ENCODE measurements around the gene SLC24A3.

Gene SLC24A3

DNA sequence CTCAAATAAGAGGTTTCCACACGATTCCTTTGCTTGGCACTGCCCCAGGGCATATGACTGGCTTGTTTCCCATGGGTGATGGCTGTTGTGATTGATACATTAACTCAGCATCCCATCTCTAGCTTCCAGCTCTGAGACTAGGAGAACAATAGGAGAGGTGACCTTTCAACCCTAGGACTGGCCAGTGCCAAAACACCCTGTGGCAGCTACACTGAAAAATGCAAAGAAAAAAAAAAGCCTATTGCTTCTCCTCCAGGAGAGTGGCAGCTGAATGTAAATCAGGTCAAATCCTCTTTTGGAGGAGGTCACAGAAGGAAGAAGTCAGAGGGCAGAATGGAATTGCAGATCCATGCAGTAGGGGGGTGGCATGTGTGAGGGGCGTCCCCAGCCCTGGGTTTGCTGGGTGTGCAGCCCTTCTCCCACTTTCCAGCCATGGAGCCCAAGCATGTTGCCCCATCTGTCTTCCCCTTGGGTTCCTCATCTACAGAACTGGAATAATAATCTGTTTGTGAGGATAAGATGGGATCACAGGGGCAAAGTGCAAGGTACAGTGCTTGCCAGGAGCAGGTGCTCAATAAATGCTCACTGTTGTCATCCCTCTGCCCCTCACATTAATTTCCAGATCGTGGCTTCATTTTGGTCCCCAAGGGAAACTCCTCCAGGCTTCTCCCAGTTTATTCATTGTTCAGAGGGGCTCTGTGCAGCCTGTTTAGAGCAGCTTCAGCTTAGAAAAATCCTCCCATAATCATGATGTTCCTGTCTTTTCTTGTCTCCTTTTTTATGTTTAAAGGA lies 300.6 kb downstream of the SLC24A3 start:
- DNase-seq (ENCODE audit: low read depth): no peak
- TF ChIP-seq POLR2A (IDR thresholded peaks at IDR 0.05; ENCODE audit: extremely low read depth, insufficient read length): no peak
- TF ChIP-seq MAX (IDR thresholded peaks at IDR 0.05; ENCODE audit: low read depth, low read length): no peak
- TF ChIP-seq MYC (IDR thresholded peaks at IDR 0.05; ENCODE audit: low read depth, low read length): no peak
- TF ChIP-seq CTCF (IDR thresholded peaks at IDR 0.05; ENCODE audit: low read depth, low read length): no peak
- no peak overlapping the region for H3K4me3 ChIP-seq (ENCODE audit: low read depth, low read length)

GRCh38 chr20:19515074-19515473 lies 302.6 kb downstream of the SLC24A3 start:
- TF ChIP-seq POLR2A (IDR thresholded peaks at IDR 0.05; ENCODE audit: extremely low read depth, insufficient read length) (no peak), MYC (IDR thresholded peaks at IDR 0.05; ENCODE audit: low read depth, low read length) (no peak), CTCF (IDR thresholded peaks at IDR 0.05; ENCODE audit: low read depth, low read length) (no peak)
- H3K4me3 ChIP-seq (ENCODE audit: low read depth, low read length): no peak overlapping the region
- DNase-seq (ENCODE audit: low read depth): no peak

- no peak for TF ChIP-seq MYC (IDR thresholded peaks at IDR 0.05; ENCODE audit: low read depth, low read length)
- TF ChIP-seq MAX (IDR thresholded peaks at IDR 0.05; ENCODE audit: low read depth, low read length): no peak
- no peak for TF ChIP-seq POLR2A (IDR thresholded peaks at IDR 0.05; ENCODE audit: extremely low read depth, insufficient read length)
- no peak for TF ChIP-seq CTCF (IDR thresholded peaks at IDR 0.05; ENCODE audit: low read depth, low read length)
- no peak overlapping the region for H3K4me3 ChIP-seq (ENCODE audit: low read depth, low read length)
- no peak for DNase-seq (ENCODE audit: low read depth)
These were observed 307.0 kb downstream of the SLC24A3 start for GRCh38 chr20:19519466-19519865.

- no peak for TF ChIP-seq MYC (IDR thresholded peaks at IDR 0.05; ENCODE audit: low read depth, low read length)
- TF ChIP-seq MAX (IDR thresholded peaks at IDR 0.05; ENCODE audit: low read depth, low read length): no peak
- TF ChIP-seq CTCF (IDR thresholded peaks at IDR 0.05; ENCODE audit: low read depth, low read length): no peak
- no peak for TF ChIP-seq POLR2A (IDR thresholded peaks at IDR 0.05; ENCODE audit: extremely low read depth, insufficient read length)
- H3K4me3 ChIP-seq (ENCODE audit: low read depth, low read length): no peak overlapping the region
- no peak for DNase-seq (ENCODE audit: low read depth)
These were observed 307.8 kb downstream of the SLC24A3 start for GRCh38 chr20:19520261-19520660.

DNA sequence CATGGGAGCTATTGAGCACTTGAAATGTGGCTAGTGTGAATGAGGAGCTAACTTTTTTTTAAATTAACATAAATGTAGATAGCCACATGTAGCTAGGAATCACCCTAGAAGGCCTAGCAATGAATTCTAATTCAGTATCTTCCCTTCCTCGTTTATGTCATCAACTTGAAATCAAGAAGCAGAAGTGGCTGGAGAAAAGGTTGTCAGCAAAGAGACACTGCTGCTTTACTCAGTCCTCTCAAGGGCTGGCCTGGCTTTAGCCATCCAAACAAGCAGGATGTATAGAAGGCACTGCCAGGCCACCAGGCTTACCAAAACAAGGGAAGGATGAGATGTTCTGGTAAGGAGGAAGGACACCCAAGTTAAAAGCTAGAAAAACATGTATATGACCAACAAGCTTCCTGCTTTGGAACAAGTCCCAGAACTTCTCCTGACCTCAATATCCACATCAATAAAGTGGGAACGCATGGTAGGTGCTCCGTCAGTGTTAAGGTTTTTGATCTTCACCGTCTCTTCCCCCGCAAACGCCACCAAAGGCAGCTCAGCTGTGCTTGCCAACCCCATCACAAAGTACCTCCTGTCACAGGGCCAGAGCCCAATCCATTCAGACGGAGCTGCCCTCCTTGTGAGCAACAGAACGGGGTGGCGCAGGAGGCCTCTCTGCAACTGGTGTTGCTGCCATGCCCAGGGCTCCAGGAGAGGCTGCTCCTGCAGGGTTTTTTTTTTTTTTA lies 309.8 kb downstream of the SLC24A3 start:
- TF ChIP-seq MYC (IDR thresholded peaks at IDR 0.05; ENCODE audit: low read depth, low read length) (no peak), POLR2A (IDR thresholded peaks at IDR 0.05; ENCODE audit: extremely low read depth, insufficient read length) (no peak), MAX (IDR thresholded peaks at IDR 0.05; ENCODE audit: low read depth, low read length) (no peak)
- peak; percentile 12 for DNase-seq (ENCODE audit: low read depth)
- H3K4me3 ChIP-seq (ENCODE audit: low read depth, low read length): no peak overlapping the region

Data from NB4 (cell line).